Activated naive CD4-positive, alpha-beta T cell treated with anti-CD3 and anti-CD28 coated beads, Interleukin-2, amount 10 ng/mL, durations not matched to agents 7 days and 5 days (primary cell): ENCODE data around the gene HTRA3.

Source experiments
- CTCF ChIA-PET: fragments of 350-600 bp; sonication (Branson Sonifier 250); formaldehyde crosslinking; loops from one replicate; lab custom pipeline; 2021; ENCODE audit warnings: antibody characterized with exemption; lab: Charles Lee
- DNase-seq: peaks from one replicate; pipeline ENCODE4 v3.0.0-alpha.2; 2020
- H3K27ac Mint-ChIP-seq: one replicate; pipeline ENCODE4 v1.8.0; 2021; ENCODE audit warnings: mild to moderate bottlenecking, moderate library complexity, mixed read lengths
- H3K27me3 Mint-ChIP-seq: one replicate; pipeline ENCODE4 v1.8.0; 2021; ENCODE audit warnings: mild to moderate bottlenecking, mixed read lengths
- H3K36me3 Mint-ChIP-seq: one replicate; pipeline ENCODE4 v1.8.0; 2021; ENCODE audit warnings: mixed read lengths
- H3K4me1 Mint-ChIP-seq: one replicate; pipeline ENCODE4 v1.8.0; 2021; ENCODE audit warnings: mixed read lengths
- H3K4me3 Mint-ChIP-seq: one replicate; pipeline ENCODE4 v1.8.0; 2021; ENCODE audit warnings: mild to moderate bottlenecking, moderate library complexity, mixed read lengths
- H3K9me3 Mint-ChIP-seq: one replicate; pipeline ENCODE4 v1.8.0; 2021; ENCODE audit warnings: mixed read lengths

The HTRA3 gene

DNA sequence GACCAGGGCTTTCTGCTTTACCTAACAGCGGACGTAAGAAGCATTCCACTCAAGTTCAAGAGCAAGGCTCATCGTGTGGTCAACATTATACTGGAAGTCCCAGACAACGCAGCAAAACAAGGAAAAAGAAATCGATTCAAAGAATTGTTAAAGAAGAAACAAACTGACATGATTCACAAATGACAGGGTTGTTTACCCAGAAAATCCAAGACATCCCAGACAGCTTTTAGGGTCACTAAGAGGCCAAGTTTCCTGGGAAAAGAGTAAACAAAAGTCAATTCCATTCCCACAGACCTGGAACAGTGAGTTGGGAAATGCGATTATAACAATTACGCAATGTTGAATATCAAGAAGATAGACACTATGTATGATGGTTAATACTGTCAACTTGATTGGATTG is 21.5 kb upstream of the HTRA3 start:
- Mint-ChIP-seq H3K27me3 (no peaks in the 10 kb centered on the region), H3K4me1 (no peaks in the 10 kb centered on the region), H3K27ac (no peak overlapping the region), H3K36me3 (no peaks in the 10 kb centered on the region), H3K4me3 (no peak overlapping the region), H3K9me3 (no peaks in the 10 kb centered on the region)
- CTCF ChIA-PET = no interaction called here
- DNase-seq = no peak

DNA sequence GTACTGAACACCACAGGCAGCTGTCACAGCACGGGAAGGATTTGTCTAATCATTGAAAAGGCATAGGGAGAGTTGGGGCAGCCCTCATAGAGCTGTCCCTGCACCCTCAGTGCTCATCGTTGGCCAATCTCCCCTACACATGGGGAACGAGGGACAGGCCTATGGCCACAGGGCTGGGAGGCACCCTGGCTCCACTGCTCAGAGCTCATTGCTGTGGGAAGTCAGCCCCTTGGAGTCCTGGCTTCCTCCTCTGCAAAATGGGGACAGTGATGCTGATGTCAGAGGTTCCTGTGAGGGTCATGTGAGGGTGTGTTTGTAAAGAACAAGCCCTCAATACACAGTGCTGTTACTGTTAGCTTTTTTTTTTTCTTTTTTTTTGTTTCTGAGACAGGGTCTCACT is 19.3 kb upstream of the HTRA3 start:
- no peaks in the 10 kb centered on the region for H3K36me3 Mint-ChIP-seq
- no peak for DNase-seq
- no peaks in the 10 kb centered on the region for H3K4me1 Mint-ChIP-seq
- H3K27ac Mint-ChIP-seq = no peak overlapping the region
- no peaks in the 10 kb centered on the region for H3K9me3 Mint-ChIP-seq
- H3K4me3 Mint-ChIP-seq = no peak overlapping the region
- CTCF ChIA-PET = interaction anchor here (0.6 to 1.3 kb wide), 3 partner anchors 61 to 153 kb away, joined by 3 to 4 read pairs (median 3); no protein-coding TSS in a partner anchor
- H3K27me3 Mint-ChIP-seq = peaks cover 3% of the 10 kb centered on the region

DNA sequence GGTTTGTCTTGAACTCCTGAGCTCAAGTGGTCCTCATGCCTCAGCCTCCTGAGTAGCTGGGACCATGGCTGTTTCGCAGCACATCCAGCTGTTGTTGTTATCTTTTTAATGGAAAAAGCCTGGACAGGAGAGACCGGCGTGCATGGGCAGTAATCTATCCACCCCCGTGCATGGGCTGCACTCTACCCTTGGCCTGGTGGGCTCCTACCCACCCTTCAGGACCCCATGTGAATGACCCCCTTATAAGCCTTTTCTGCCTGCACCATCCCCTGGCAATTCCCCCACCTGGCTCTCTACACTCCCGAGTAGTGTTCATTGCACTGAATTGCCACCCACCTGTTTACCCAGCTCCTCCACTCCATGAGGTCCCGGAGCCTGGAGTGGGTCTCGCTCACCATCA is 18.9 kb upstream of the HTRA3 start:
- CTCF ChIA-PET = interaction anchor here (0.6 to 1.3 kb wide), 2 partner anchors 60 to 74 kb away, joined by 3 read pairs; no protein-coding TSS in a partner anchor
- Mint-ChIP-seq H3K4me1 (no peaks in the 10 kb centered on the region), H3K36me3 (no peaks in the 10 kb centered on the region), H3K27me3 (peaks cover 3% of the 10 kb centered on the region), H3K4me3 (no peak overlapping the region), H3K9me3 (no peaks in the 10 kb centered on the region), H3K27ac (no peak overlapping the region)
- no peak for DNase-seq

DNA sequence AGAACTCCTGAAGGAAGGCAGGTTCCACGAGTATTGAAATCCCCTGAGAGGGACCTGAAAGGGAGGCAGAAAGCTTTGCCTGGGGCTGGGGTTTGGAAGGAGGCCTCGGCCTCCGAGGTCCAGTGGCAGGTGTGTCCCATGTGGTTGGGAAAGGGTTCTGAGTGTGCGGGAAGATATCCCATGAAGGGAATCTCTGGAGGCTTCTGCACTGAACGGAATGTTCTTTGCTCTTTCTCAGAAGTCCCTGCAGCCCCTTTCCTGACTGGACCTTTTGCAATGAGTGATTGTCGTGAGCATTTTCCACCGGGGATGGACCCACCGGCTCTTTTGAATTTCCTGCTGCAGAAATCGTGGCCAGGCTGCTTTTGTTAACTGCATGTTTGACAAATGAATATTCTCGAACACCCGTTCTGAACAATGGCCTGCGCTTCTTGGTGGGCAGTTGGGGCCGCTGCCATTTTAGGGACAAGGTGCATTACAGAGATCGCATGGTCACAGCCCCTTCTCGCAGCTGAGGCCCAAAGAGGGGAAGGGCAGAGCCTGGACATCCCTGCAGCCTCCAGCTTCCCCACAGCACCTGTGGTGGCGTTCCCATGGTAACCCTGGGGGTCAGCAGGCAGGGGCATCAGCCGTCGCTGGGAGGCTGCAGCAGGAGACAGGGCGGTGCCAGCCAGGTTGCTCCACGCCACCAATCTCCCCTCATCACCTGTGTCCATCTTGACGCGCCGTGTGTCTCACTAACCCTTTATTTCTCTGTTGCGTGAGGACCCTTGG is 18.3 kb upstream of the HTRA3 start:
- CTCF ChIA-PET = interaction anchor here (0.6 to 1.3 kb wide), 2 partner anchors 59 to 74 kb away, joined by 3 read pairs; no protein-coding TSS in a partner anchor
- Mint-ChIP-seq H3K4me1 (no peaks in the 10 kb centered on the region), H3K27me3 (peaks cover 3% of the 10 kb centered on the region), H3K4me3 (no peak overlapping the region), H3K27ac (no peak overlapping the region), H3K36me3 (no peaks in the 10 kb centered on the region), H3K9me3 (no peaks in the 10 kb centered on the region)
- no peak for DNase-seq

DNA sequence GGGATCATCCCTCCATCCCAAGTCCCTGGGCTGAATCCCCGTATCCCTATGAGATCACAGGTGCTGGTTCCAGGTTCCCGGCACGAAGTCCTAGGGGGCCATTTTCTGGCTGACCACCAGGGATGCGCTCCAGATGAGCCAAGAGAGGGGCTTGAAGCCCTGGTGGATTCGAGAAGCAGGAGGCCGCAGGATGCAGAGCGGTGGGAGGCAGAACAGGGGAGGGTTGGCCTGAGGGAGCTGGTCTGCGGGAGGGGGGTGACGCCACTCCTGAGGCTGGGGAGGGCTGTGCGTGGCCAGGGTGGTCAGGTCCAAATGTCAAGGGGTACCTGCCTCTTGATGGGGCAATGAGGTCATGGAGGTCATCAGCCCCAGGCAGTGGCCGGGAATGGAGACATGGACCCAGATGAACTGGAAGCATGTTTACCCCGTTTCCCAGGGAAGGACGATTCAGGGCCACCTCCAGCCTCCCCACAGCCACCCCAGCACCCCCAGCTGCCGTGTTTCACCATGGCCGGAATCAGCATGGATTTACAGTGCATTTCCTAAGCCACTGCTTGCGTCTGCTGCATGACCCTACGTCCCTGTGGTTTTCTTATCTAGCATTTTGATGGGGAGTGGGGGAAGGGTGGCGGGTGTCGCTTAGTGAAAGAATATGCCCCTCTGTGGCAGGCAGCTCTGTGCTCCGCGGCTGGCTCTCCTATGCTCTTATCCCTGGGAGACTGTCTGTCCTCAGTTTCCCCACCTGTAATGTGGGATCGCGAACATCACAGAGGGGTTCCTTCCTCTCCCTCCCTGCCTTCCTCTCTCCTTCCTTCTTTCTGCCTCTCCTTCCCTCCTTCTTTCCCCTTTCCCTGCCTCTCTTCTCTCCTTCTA is 17.0 kb upstream of the HTRA3 start:
- Mint-ChIP-seq H3K36me3 (no peaks in the 10 kb centered on the region), H3K4me1 (no peaks in the 10 kb centered on the region), H3K4me3 (no peak overlapping the region), H3K27ac (no peak overlapping the region), H3K27me3 (peaks cover 3% of the 10 kb centered on the region), H3K9me3 (no peaks in the 10 kb centered on the region)
- DNase-seq = no peak
- CTCF ChIA-PET = interaction anchor here (0.7 to 1.0 kb wide), 2 partner anchors 12 to 218 kb away, joined by 4 to 5 read pairs; no protein-coding TSS in a partner anchor

DNA sequence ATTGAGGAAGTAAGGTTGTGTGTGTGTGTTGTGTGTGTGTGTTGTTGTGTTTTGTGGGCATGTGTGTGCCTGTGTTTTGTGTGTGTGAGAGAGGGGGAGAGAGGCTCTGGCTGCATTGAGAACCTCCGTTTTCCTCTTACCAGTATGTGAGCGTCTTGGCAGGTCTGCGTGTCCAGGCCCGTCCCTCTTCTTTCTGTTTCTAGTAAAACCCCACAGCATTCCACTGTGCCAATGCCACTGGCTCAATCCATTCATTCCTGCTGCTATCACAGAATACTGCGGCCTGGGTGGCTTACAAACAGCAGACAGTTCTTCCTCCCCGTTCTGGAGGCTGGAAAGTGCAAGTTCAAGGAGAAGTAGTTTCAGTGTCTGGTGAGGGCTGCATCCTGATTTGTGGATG is 15.5 kb upstream of the HTRA3 start:
- CTCF ChIA-PET = no interaction called here
- DNase-seq = no peak
- Mint-ChIP-seq H3K4me1 (no peaks in the 10 kb centered on the region), H3K9me3 (no peaks in the 10 kb centered on the region), H3K4me3 (no peak overlapping the region), H3K27ac (no peak overlapping the region), H3K27me3 (peaks cover 3% of the 10 kb centered on the region), H3K36me3 (no peaks in the 10 kb centered on the region)

DNA sequence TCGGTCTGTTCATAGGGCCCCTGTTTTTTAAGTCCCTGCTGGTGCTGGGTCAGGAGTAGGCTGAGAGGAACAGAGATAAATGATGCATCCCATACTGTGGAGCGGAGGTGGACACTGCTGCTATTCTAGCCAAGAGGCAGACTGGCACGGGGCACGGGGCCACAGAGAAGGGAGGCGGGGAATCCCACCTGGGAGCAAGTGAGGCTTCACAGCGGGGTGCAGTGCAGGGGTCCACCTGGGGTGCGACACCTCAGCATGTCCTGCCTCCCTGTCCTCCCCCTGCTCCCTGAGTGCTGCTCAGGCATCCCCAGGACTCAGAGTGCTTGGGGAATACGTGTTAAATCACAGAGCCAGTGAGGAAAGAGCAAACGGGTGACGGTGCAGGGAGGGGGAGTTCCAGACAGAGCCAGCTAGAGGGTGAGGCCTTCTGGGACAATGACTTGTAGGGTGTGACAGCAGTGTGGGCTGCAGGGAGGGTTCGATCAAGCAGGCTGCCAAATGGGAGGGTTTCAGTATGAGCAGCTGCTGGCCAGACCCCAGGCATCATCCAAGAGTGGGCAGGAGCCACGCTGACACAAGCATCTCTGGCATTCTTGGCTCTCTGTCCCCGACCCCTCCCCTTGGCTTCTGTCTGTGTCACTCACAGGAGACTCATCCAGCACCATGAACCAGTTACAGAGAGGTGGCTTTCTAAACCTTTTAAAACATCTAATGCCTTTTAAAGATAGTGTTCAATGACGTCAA is 13.7 kb upstream of the HTRA3 start:
- H3K27me3 Mint-ChIP-seq = peaks cover 4% of the 10 kb centered on the region
- H3K27ac Mint-ChIP-seq = no peak overlapping the region
- H3K4me3 Mint-ChIP-seq = no peak overlapping the region
- no peaks in the 10 kb centered on the region for H3K4me1 Mint-ChIP-seq
- H3K36me3 Mint-ChIP-seq = no peaks in the 10 kb centered on the region
- DNase-seq = no peak
- no peaks in the 10 kb centered on the region for H3K9me3 Mint-ChIP-seq
- CTCF ChIA-PET = no interaction called here

DNA sequence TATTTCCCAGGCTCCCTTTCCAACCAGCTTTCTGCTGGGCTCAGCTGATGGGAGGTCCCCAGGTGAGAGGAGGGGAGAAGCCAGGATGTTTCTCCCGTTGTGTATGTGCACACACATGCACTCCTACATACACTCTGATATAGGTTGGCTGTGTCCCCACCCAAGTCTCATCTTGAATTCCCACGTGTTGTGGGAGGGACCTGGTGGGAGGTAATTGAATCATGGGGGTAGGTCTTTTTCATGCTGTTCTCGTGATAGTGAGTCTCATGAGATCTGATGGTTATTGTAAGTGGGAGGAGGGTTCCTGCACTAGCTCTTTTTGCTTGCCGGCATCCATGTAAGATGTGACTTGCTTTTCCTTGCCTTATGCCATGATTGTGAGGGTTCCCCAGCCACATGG is 11.7 kb upstream of the HTRA3 start:
- H3K27me3 Mint-ChIP-seq = peaks cover 12% of the 10 kb centered on the region
- no peaks in the 10 kb centered on the region for H3K4me1 Mint-ChIP-seq
- H3K36me3 Mint-ChIP-seq = no peaks in the 10 kb centered on the region
- CTCF ChIA-PET = no interaction called here
- no peak overlapping the region for H3K27ac Mint-ChIP-seq
- no peak for DNase-seq
- H3K4me3 Mint-ChIP-seq = no peak overlapping the region
- H3K9me3 Mint-ChIP-seq = no peaks in the 10 kb centered on the region

DNA sequence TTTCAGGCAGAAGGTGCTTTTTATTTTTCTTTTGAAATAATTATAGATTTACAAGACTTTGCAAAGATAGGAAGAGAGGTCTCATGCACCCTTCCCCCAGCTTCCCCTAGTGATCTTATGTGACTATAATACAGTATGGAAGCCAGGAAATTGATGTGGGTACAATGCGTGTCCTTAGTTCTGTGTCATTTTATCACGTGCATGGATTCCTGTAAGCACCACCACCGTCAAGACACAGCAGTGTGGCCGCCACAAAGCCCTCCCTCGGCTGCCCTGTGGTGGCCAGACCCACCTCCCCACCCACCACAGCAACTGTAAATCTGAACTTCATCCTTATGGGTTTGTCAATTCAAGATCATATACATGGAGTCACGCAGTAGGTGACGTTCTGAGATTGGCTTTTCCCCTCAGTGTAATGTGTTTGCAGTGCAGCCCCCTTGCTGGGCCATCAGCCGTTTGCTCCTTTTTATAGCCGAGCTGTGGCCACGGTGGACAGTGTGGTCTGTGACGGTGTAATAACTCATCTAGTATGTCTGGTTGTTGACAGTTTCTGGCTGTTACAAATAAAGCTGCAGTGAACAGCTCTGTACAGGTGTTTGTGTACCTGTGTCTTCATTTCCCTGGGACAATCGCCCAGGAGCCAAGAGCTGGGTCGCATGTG is 10.9 kb upstream of the HTRA3 start:
- DNase-seq = no peak
- H3K4me3 Mint-ChIP-seq = no peak overlapping the region
- H3K36me3 Mint-ChIP-seq = no peaks in the 10 kb centered on the region
- CTCF ChIA-PET = no interaction called here
- H3K4me1 Mint-ChIP-seq = no peaks in the 10 kb centered on the region
- no peaks in the 10 kb centered on the region for H3K9me3 Mint-ChIP-seq
- peaks cover 12% of the 10 kb centered on the region for H3K27me3 Mint-ChIP-seq
- no peak overlapping the region for H3K27ac Mint-ChIP-seq

DNA sequence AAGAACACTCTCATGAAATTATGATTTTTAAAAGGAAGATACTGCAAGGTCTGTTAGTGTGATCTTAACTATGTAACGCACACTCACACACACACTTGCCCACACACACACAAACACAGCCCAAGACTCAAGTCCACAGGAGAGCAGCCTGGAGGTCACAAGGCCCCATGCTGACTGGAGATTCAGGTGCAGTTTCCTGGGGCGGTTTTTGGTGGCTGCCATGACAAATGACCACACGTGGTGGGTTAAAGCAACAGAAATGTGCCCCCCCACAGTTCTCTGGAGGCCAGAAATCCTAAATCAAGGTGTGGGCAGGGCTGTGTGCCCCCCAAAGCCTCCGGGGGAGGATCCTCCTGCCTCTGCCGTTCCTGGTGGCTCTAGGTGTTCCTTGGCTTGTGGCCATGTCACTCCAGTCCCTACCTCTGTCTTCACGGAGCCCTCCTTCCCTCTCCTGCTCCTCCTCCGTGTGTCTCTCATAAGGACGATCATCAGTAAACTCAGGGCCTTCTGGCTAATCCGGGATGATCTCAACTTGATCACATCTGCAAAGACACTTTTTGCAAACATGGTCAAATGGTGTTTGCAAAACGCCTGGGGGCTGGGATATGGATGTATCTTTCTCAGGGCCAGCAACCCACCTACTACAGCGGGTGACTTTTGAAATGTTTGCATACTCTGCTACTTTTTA is 9.7 kb upstream of the HTRA3 start:
- Mint-ChIP-seq H3K9me3 (no peaks in the 10 kb centered on the region), H3K36me3 (no peaks in the 10 kb centered on the region), H3K4me3 (no peak overlapping the region), H3K4me1 (no peaks in the 10 kb centered on the region), H3K27me3 (peaks cover 11% of the 10 kb centered on the region), H3K27ac (no peak overlapping the region)
- CTCF ChIA-PET = no interaction called here
- no peak for DNase-seq

DNA sequence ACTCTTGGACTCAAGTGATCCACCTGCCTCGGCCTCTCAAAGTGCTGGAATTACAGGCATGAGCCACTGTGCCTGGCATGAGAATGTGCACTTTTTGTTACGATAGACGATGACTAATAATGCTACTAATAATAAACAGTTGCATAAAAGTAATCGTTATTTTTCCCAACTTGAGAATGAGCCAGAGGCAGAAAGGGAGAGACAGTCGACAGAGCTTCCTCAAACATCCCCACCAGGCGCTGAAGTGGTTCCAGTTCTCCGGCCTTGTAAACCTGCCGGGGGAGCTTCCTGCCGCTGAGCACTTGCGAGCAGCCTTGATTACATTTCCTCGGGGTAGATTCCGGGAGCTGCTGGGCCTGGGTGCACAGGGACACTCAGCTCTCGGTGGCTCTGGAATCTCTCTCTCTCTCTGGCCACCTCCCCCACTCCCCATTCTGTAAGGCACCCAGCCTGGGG is 8.9 kb upstream of the HTRA3 start:
- CTCF ChIA-PET = no interaction called here
- no peaks in the 10 kb centered on the region for H3K4me1 Mint-ChIP-seq
- H3K27me3 Mint-ChIP-seq = peaks cover 13% of the 10 kb centered on the region
- H3K27ac Mint-ChIP-seq = no peak overlapping the region
- no peaks in the 10 kb centered on the region for H3K36me3 Mint-ChIP-seq
- no peak overlapping the region for H3K4me3 Mint-ChIP-seq
- no peaks in the 10 kb centered on the region for H3K9me3 Mint-ChIP-seq
- no peak for DNase-seq

DNA sequence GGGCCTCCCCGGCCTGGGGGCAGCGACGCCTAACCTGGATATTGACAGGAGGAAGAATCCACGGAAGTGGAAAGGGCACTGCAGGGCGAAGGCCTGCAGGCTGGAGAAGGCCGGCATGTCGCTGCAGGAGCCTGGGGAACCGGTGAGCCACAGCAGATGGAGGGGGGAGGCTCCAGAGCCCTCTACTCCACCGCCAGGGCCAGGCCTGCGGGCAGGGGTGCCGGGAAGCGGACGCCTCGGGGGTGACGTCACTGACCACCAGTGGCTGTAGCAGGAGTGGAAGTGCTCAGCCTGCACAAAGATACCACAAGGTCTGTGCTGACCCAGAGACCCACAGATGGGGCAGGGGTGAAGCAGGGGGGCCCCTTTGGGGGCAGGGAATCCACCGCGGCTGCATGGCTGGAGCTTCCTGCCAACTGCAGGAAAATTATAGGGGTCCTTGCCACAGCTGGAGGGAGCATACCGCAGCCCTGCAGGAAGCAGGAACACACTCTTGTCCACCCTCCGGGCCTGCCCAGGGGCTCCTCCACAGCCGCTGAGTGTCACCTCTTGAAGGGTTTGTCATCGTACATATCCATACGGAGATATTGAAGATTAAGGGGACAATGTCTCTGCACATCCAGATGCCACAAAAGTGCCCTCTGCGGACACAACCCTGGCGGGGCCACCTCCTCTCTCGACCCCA is 7.6 kb upstream of the HTRA3 start:
- no peak overlapping the region for H3K27ac Mint-ChIP-seq
- H3K4me3 Mint-ChIP-seq = no peak overlapping the region
- no peak for DNase-seq
- CTCF ChIA-PET = no interaction called here
- H3K9me3 Mint-ChIP-seq = no peaks in the 10 kb centered on the region
- no peaks in the 10 kb centered on the region for H3K4me1 Mint-ChIP-seq
- H3K36me3 Mint-ChIP-seq = no peaks in the 10 kb centered on the region
- peaks cover 14% of the 10 kb centered on the region for H3K27me3 Mint-ChIP-seq
